D341Med (cell line): ENCODE results near the gene STK39.
"Not testable (repeated sequence)": the region's sequence is repeated elsewhere in the genome, so short reads cannot be mapped to it uniquely, and the experiment has no call there.

Source experiments
- DNase-seq: peaks from one replicate; pipeline ENCODE4 v3.0.0; 2012; ENCODE audit warnings: low spot score

Gene STK39

DNA sequence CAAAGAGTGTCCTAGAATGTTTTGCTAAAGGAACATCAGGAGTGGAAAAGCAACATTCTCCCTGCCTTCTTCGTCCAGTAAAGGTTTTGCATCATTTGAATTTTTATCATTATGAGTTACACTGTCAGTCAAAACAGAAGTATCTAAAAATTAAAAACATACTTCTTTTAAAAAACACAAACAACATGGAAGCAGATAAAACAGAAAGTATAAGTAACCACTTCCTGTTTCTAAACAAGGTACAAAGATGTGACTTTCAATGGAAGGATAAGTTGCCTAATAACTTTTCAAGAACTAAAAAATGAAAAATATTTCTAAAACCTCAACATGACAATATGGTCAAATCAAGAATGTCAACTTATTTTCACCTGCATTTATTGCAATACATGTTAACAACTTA is 158.2 kb downstream of the STK39 start:
- no peak for DNase-seq

DNA sequence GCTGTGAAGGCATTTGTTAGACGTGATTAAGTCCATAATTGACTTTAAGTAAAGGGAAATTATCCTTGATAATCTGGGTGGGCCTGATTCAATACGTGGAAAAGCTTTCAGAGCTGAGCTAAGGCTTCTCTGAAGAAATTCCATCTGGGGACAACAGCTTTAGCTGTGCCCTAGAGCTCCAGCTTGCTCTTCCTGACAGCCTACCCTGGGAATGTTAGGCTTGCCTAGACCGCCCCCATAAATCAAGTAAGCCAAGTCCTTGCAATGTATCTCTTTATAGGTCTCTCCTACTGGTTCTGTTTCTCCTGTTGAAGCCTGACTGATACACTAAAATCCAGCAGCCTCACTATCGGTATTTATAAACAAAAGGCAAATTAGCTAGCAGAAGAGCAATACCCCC is 160.0 kb downstream of the STK39 start:
- peak; percentile 41 for DNase-seq

DNA sequence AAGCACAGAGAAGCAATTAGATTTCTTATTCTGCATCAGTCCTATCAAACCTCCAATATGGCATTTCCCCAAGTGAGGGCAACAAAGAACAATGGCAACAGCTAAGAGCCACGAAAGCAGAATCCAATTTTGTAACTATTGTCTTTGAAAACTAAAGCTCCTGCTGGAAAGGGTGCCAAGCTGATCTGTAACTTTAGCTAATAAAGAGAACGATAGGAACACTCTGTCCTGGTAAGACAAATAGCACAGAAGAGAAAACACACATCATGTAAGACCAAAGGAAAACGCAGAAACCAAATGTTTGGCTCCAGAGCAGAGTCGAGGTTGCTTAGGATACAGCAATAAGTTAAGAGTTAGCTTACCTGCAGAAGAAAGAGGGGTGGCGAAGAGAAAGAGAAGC is 160.5 kb downstream of the STK39 start:
- no peak for DNase-seq

- DNase-seq, result no peak
Observed at GRCh38 chr2:168085801-168086361, 161.5 kb downstream of the STK39 start.

- no peak for DNase-seq
Observed at GRCh38 chr2:168084288-168084687, 163.1 kb downstream of the STK39 start.

- not testable (repeated sequence) for DNase-seq
Observed at GRCh38 chr2:168081452-168081851, 165.9 kb downstream of the STK39 start.

- no peak for DNase-seq
Observed at GRCh38 chr2:168079236-168079635, 168.2 kb downstream of the STK39 start.

GRCh38 chr2:168076731-168077130 is 170.7 kb downstream of the STK39 start:
- no peak for DNase-seq

DNA sequence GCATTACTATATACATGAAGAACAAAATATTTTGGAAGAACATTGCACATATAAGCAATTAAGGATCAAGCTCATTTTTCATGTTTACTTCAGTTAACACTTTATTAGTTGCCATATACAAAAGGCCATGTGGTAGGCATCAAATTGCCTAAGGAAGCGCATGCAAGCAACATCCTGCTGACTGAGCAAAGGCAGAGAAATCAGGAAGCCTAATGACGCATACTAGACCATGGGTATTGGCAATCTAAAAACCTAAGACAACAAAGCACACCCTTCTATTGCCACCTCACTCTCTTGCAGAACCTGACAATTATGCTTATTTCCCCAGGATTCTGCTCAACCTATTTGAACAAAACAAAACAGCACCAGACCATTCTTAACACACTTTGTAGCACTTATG is 171.9 kb downstream of the STK39 start:
- no peak for DNase-seq

- DNase-seq, result no peak
Observed at GRCh38 chr2:168072626-168073303, 174.6 kb downstream of the STK39 start.

- DNase-seq, result no peak
Observed at GRCh38 chr2:168064011-168064998, 183.1 kb downstream of the STK39 start.

DNA sequence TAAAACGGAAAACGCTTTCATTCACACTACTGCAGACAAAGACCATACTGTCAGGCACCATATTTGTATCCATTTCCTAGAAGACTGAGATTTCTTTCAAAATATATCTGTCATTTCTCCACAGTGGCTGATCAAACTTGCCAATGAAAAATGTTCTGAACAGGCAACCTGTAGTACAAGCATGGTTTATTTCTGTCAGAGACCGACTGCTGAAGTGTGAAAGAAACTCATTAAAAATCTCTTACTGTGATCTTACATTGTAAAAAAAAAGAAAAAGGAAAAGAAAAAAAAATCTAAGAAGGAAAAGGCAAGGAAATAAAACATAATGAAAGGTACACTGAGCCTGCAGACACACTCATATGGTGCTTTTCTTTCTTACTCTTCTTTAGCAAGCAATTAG is 184.5 kb downstream of the STK39 start:
- no peak for DNase-seq

DNA sequence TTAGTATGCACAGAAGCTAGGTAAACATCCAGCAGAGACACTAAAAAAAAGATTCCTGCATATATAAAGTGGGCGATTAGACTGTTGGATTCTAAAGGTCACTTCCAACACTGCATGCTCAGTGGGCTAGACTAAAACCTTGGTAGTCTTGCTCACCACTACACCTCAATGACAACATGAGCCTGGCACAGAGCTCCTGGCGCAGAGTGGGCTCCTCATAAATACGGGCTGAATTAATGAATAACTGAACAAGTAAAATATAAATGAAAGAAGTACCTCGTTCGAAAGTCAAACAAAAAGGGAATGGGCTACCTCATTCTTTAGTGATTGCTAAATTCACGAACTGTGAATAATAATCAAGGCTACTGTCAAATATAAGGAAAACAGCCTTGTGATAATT is 185.3 kb downstream of the STK39 start:
- no peak for DNase-seq

GRCh38 chr2:168060986-168061750 is 186.2 kb downstream of the STK39 start:
- DNase-seq, result no peak

DNA sequence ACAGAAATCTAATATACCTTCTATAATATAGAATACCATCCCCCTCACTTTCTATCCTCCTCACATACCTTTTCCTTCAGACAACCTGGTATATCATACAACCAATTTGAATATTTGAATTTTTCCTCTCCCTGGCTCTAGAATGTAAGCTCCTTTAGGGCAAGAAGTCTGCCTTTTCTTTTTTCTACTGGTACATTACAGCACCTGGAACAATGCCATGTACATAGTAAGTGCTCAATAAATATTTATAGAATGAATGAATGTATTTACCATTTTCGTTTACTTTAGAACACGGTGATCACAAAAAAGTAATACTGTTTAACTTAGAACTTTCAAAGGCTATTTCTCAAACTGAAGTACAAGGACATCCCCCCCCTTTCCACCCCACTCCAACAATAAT is 187.6 kb downstream of the STK39 start:
- no peak for DNase-seq

DNA sequence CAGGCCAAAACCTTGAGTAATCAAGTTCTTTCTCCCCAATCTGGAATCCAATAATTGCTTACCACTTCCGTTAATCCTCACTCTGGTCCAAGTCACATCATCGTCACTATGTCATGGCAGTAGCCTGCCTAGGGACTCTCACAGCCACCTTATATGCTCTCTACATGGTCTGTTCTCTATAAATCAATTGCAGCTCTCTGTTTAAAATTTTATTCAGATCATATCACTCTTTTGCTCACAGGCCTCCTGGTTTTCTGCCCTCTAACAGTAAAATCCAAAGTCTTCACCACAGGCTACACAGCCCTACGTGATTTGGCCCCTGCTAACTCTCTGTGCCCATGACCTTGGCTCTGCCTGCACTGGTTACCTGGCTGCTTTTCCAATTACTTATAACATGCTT is 188.7 kb downstream of the STK39 start:
- no peak for DNase-seq

DNA sequence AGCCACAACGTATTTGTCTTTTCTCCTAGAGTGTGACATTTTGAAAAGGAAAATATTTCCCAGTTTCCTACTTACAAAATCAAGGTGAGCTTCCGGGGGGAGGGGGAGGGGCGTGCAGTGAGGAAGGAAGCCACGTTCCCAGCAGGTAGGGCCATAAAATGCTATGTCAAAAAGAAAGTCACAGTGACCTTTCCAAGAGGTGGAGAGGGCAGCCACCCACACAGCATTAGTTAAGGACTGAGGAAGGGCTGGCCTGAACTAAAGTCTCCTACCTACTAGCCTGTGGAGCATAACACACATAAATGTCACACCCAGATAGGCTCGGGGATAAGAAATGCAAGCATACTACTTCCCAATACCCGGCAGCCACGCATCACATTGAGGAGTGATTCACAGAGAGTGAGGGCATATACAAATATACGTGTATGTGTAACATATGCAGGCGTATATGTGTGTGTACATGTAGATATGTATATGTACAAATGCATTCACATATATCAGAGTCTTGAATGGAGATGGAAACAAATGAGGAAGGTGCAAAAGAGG is 191.1 kb downstream of the STK39 start:
- no peak for DNase-seq

GRCh38 chr2:168054657-168055056 is 192.7 kb downstream of the STK39 start:
- DNase-seq, result no peak

DNA sequence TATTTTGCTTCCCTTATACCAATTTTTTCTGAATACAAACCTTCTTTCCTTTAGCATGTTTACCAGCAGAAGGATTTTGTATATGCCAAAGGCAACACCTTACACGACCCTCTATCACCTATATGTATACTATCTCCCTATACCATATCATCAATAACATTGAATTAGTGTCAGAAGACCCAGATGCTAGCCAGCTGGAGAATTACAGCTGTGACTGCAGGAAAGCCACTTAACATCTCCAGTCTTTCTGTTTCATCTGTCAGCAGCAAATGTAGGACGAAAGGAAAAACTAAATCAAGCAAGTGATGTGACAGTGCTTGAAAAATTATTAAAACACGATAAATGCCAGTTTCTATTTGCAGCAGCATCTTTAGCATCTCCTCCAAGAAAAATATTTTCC is 193.7 kb downstream of the STK39 start:
- DNase-seq, result no peak

DNA sequence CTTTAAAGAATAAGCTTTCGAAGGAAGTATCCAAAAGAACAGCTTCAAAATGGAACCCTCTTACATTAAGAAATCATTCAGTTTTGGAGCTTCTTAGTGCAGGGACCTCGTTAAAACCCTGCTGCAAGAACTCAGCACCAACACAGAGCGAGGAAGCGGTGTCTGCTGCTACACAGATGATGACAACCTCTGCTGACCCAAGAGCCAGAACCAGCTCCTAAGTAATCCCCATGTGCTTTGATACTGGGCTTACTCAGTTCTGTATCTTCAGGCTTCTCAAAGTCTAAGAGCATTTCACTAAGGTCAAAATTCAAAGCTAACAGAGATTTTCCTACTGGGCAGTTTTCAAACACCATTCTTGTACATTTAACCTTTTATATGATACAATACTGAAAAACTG is 194.6 kb downstream of the STK39 start:
- no peak for DNase-seq

DNA sequence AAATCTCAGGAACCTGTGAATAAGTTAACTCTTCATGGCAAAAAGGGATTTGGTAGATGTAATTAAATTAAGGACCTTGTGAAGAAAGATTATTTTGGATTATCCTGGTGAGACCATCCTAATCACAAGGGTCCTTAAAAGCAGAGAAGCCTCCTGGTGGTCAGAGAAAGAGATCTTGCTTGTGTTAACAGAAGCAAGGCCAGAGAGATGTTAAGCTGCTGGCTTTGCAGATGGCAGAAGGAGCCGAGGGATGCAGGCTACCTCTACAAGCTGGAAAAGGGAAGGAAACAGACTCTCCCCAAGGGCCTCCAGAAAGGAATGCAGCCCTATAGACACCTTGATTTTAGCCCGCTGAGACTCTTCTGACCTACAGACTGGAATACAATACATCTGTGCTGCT is 197.0 kb downstream of the STK39 start:
- DNase-seq, result peak; percentile 40

- DNase-seq, result no peak
Observed at GRCh38 chr2:168049609-168050008, 197.8 kb downstream of the STK39 start.
